NCI-H1417 treated with DMSO at 0.1 percent for 48 hours (cell line): ENCODE data around the gene TBRG1.
"Not testable (repeated sequence)": the region's sequence is repeated elsewhere in the genome, so short reads cannot be mapped to it uniquely, and the experiment has no call there.

Source experiments
- DNase-seq: peaks from one replicate; lab custom pipeline; 2025; lab: John Stamatoyannopoulos, UW

The TBRG1 gene

GRCh38 chr11:124622531-124623451, at the start of gene TBRG1:
TSS of gene TBRG1 (plus strand) at chr11:124622864. CDS start at chr11:124623084, 220 bp downstream.
- DNase-seq = peak; percentile 67

DNA sequence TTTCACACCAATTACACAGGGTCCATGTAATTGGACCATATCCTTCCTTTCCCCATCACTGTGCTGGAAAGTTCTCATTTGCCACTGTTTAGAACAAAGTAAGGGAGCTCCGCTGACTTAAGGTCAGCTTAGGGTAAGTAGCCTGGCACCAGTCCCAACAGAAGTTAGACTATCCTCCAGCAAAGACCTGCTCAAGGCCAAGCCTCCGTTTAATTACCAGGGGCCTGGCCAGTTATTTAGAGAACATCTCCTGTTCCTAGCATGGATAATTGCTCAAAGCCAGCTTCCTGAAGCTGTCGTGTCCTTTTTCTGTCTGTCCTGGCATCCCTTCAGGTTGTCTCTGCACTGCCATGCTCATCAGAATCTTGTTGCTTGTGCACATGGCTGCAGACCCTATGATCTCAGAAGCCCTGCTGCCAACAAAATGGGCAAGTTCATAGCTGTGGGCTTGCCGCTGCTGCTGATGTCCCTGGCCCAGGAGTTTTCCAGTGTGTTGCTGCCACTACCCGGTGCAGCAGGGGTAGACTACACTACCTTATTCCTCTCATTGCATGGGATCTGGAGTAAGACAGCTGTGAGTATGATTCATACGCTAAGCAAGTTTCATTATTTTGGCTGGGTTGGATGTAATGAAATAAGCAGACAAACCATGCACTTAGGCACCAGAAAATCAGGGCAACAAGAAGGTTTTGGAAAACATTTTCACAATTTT, 44.8 kb upstream of the TBRG1 start:
- no peak for DNase-seq

GRCh38 chr11:124578761-124579160, 43.9 kb upstream of the TBRG1 start:
- no peak for DNase-seq

DNA sequence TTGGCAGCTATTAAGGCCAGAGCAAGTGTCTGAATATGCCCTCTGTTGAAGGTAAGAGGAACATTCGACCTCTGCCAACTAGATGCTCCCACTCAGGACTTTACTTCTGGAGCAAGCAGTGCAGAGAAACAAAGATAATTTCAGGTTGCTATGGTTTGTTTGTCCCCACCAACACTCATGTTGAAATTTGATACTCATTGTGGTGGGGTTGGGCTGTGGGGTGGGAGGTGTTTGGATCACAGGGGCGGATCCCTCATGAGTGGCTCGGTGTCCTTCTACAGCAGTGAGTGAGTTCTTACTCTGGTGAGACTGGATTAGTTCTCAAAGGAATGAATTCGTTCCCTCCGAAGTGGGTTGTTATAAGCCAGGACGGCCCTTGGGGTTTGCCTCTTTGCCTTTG, 40.8 kb upstream of the TBRG1 start:
- DNase-seq = no peak

GRCh38 chr11:124582565-124582964, 40.1 kb upstream of the TBRG1 start:
- no peak for DNase-seq

DNA sequence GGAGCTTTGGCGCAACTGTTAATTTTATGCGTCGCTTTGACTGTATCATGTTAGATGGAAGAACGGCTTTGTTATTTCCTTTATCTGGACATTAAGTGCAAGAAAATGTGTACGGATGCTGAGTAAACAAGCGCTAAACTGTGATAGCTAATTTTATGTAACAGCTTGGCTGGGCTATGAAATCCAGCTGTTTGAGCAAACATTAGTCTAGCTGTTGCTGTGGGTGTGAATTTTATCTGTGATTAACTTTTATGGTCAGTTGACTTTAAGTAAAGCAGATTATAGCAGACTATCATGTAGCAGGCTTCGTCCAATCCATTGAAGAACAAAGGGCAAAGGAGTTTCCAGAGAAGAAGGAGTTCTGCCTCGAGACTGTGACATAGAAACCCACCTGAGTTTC, 38.9 kb upstream of the TBRG1 start:
- peak; percentile 20 for DNase-seq

DNA sequence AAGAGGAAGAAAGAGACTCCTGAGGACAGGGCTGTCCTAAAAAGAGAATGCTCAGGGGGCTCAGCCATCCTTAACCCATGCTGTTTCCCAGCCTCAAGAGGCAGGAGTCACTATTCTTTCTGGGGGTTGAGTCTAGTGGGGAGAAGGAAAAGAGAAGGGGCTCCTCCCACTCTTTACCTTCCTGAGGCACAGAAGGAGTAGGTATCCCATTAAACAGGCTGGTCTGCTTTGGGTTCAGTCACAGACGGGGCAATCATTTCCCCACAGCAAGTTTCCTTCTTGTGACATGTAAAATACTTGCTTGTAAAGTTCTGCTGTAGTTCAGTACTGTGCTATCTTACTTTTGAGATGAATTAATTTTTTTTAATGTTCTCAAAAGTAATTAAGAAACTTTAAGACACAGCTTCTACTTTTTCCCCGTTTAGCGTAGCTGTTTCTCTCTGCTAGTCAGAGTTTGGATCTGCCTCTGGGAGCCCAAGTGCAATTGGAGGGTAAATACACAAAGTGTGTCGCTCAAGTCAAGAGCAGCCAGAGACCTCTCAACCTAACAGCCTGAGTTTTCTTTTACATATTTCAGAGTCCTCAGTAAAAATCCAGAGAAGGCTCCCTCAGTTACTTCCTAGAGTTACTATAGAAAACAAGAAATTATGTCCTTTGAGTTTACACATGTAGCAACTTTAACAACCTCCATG, 37.8 kb upstream of the TBRG1 start:
- DNase-seq = no peak

DNA sequence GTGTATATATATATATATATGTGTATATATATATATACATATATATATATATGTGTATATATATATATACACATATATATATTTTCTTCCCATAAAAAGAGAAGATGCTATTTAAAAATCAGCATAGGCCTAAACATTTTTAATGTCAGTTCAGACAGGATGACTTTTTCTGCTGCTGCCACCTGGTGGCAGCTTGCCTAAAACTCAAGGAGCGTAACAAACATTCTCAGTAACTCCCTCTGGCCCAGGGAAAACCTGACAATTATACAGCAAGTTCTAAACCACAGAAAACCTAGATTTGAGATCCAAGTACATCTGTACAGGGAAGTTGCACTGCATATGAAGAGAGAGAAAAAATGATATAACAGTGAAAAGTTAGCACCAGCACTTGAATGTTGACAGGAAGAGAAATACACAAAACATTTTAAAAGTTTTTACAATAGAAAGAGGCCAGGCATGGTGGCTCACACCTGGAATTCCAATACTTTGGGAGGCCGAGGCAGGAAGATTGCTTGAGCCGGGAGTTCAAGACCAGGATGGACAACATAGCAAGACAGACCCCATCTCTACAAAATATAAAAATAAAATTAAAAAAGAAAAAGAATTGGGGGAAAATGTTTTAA, 36.3 kb upstream of the TBRG1 start:
- DNase-seq = peak; percentile 20

- DNase-seq = no peak
These were observed 31.2 kb upstream of the TBRG1 start for GRCh38 chr11:124591430-124591829.

- no peak for DNase-seq
These were observed 30.0 kb upstream of the TBRG1 start for GRCh38 chr11:124592627-124593026.

DNA sequence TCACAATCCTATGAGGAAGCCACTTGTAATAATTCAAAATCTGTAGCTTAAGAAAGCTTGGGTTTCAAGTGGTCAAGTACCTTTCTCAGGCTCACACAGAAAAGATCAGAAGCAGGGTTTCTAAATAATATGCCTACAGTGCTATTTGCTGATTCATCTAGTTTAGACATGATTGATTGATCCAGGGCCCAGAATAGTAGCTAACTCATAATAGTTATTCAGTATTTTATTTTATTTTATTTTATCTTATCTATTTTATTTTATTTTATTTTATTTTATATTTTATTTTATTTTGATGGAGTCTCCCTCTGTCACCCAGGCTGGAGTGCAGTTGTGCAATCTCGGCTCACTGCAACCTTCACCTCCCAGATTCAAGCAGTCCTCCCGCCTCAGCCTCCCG, 27.4 kb upstream of the TBRG1 start:
- no peak for DNase-seq

DNA sequence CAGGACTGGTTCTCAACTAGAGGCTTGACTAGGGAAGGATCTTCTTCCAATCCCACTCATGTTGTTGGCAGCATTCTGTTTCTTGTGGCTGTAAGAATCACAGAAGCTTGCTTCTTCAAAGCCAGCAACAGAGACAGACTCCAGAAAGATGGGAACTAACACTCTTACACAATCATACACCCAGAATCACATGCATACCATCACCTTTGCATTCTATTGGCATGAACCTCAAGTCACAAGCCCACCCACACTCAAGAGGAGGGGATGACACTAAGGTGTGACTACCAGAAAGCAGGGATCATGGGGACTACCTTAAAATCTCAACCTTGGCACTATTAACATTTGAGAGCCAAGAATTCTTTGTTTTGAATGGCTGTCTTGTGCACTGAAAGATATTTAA, 25.0 kb upstream of the TBRG1 start:
- DNase-seq = no peak

DNA sequence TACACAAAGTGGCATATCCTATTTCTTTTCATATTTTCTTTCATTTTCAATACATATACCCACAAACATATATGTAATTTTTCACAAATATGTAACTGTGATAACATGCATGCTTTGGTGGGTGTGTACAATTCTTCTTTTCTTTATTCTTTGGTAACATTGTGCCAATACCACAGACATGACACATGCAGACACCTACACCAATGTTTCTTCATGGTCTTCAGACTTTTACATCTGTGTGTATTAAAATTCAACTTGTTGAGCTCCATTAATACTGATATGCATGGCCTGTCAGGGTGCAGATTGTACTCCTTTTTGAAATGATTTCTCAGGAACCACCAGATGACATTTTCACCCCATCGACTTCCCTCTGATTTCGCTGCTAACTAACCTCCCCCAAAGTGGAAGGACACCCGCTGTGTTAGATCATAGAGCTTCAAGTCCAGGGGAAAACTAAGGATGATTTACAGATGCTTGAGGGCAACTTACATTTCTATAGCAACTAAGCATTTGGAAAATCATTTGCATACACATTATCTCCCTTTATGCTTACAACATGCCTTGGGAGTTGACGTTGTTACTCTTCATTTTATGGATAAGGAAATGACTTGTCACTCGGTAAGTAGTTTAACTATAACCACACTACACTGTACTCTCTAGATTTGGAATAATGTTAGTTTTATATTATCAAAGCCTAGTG, 21.9 kb upstream of the TBRG1 start:
- DNase-seq = no peak

- no peak for DNase-seq
These were observed 20.5 kb upstream of the TBRG1 start for GRCh38 chr11:124602193-124602592.

DNA sequence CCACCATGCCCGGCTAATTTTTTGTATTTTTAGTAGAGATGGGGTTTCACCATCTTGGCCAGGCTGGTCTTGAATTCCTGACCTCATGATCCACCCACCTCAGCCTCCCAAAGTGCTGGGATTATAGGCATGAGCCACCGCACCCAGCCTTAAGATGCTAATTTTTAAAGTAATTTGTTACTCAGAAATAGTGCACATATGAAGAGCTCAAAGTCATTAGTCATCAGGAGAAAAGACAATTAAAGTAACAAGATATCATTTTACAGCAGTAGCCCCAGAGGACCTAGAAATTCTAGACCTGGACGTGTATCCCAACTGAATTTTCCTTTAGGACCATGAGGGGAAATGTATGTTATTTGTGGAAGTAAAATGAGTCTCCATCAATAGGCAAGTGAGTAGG, 19.9 kb upstream of the TBRG1 start:
- DNase-seq = not testable (repeated sequence)

GRCh38 chr11:124605719-124606118, 16.9 kb upstream of the TBRG1 start:
- no peak for DNase-seq

GRCh38 chr11:124608147-124608546, 14.5 kb upstream of the TBRG1 start:
- DNase-seq = no peak

- DNase-seq = no peak
These were observed 12.4 kb upstream of the TBRG1 start for GRCh38 chr11:124610295-124610694.

DNA sequence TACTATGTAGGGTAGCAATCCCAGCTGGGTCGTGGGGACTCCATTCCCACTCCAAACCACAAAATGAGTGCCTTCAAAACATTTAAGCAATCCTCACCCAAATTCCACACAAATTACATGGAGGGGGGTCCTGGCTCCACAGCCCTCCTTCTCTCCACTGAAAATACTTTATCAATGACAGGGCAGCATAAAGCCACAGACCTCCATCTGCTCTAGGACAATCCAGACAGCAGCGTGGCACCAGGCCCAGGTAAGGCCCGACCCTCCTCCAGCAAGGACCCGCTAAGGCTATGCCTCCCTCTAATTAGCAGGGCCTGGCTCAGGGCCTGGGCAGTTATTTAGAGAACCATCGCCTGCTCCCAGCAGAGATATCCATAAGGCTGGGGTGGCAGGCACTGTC, 11.6 kb upstream of the TBRG1 start, which contains the start of gene PANX3:
Gene PANX3, plus strand, starts transcription at position 365 of the 400 bp plus-strand sequence. CDS start 129 bp downstream, outside the sequence.
- no peak for DNase-seq

- DNase-seq = no peak
These were observed 10.6 kb upstream of the TBRG1 start for GRCh38 chr11:124612045-124612444.

- no peak for DNase-seq
These were observed 10.0 kb upstream of the TBRG1 start for GRCh38 chr11:124612567-124613246.
